GM12872 (cell line): ENCODE data around the gene APOBEC3A.
A peak's percentile ranks its signal among the peaks of the same experiment; 100 is the strongest.

Experiments
- CTCF ChIP-seq: IDR thresholded peaks from 3 replicates; pipeline ENCODE4 v1.5.1; 2011; ENCODE audit warnings: low read depth, mild to moderate bottlenecking, low read length, moderate library complexity; ENCODE audit not compliant: insufficient read depth

APOBEC3A gene

GRCh38 chr22:38996105-38996504, 38.7 kb downstream of the APOBEC3A start:
- TF ChIP-seq CTCF, result no peak

- no peak for TF ChIP-seq CTCF
These were observed 40.1 kb downstream of the APOBEC3A start for GRCh38 chr22:38997518-38997917.

- TF ChIP-seq CTCF, result peak; percentile 82
These were observed 45.8 kb downstream of the APOBEC3A start for GRCh38 chr22:39003165-39003638.

GRCh38 chr22:39007177-39007576, 49.8 kb downstream of the APOBEC3A start:
- TF ChIP-seq CTCF, result no peak

- TF ChIP-seq CTCF, result no peak
These were observed 53.5 kb downstream of the APOBEC3A start for GRCh38 chr22:39010946-39011345.
